Right renal cortex interstitium (tissue), 3 donors: Measurements from ENCODE around the gene SEC24D. TPM values are rescaled to one million over a fixed set of nuclear protein-coding genes. Genes with fewer than 3 reads are reported as not detected.

Experiments
- polyA plus RNA-seq, 3 donors: library from polyadenylated mRNA; unstranded; fragments of 120-200 nt; gene quantifications; one replicate each; pipeline ENCODE4 v1.2.1, GENCODE V29; 2013; ENCODE audit not compliant: insufficient read length in 3 of 3

Gene SEC24D
- polyA plus RNA-seq, 3 donors: 41.3 to 43.0 (median 42.0) TPM

Other genes with a start within 250 kb of the SEC24D start
- gene METTL14, start 150.7 kb downstream of the SEC24D start, polyA plus RNA-seq: 10 to 100 TPM; 66.8 to 73.8 (median 67.7) TPM
- 10 to 100 TPM; 17.6 to 21.9 (median 18.1) TPM for gene SYNPO2, start 52.7 kb upstream of the SEC24D start, polyA plus RNA-seq